ENCODE data around the gene ATAD3A.
"Not testable (repeated sequence)": the region's sequence is repeated elsewhere in the genome, so short reads cannot be mapped to it uniquely, and the experiment has no call there.

GRCh38 chr1:1526476-1526875 is 14.5 kb downstream of the ATAD3A start:
- not testable (repeated sequence) for TF ChIP-seq CTCF, POLR2A (IDR thresholded peaks at IDR 0.05)
